Measurements from ENCODE around the gene FOXP4. TPM values are rescaled to one million over a fixed set of nuclear protein-coding genes. Genes with fewer than 3 reads are reported as not detected.
A peak's percentile ranks its signal among the peaks of the same experiment; 100 is the strongest.

FOXP4 gene
- total and polyA plus RNA-seq, 9 donors: 2.3 to 37.4 (median 15.5) TPM

DNA sequence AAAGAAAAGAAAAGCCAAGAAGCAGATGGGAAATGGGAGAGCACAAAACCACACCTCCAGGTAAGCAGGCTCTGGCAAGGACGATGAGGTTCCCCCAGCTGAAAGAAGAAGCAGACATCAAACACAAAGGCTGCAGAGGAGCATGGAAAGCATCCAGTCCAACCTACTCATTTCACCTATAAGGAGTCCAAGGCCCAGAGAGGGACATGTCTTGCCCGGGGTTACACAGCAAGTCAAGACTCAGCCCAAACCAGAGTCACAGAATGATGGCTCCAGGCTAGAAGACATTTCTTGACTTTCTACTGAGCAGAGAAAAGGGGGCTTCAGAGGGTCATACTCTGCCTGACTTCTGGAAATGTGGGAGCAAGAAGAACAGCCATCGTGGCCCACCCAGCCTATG is 45.6 kb upstream of the FOXP4 start:
- intact Hi-C loops (cut with DNase I): no loop called here
- H3K4me3 ChIP-seq: no peak overlapping the region
- no peaks in the 10 kb centered on the region for H3K27me3 ChIP-seq
- peaks cover 7% of the 10 kb centered on the region for H3K4me1 ChIP-seq (ENCODE audit: insufficient read depth)
- WGBS, 3 donors: 61 to 88% (median 63%) methylated on average over 3 of the region's 3 CpGs
- no peaks in the 10 kb centered on the region for H3K36me3 ChIP-seq
- H3K9me3 ChIP-seq: no peaks in the 10 kb centered on the region
- H3K27ac ChIP-seq: no peak overlapping the region
- TF ChIP-seq CTCF (IDR thresholded peaks at IDR 0.05): no peak
- TF ChIP-seq EP300 (IDR thresholded peaks at IDR 0.05): no peak
- TF ChIP-seq POLR2A (IDR thresholded peaks at IDR 0.05): no peak
- no peak for DNase-seq

DNA sequence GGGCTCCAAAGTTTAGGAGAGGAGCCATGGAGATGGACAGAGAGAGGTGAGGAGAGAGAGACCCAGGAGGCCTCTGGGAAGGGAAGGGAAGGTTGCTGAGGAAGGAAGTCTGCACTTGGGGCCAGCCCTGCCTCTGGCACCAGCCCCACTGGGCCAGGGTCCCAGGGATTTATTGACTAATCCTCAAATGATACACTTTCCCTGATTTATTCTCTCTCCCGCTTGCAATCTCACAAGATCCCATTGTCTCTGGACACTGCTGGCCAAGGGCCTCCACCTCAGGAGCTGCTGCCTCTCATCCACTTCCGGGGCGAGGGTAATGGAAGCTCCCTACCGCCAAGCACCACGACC is 43.6 kb upstream of the FOXP4 start:
- no peak for DNase-seq
- Histone ChIP-seq H3K4me1 (ENCODE audit: insufficient read depth) (peaks cover 7% of the 10 kb centered on the region), H3K4me3 (no peak overlapping the region), H3K27me3 (no peaks in the 10 kb centered on the region), H3K36me3 (no peaks in the 10 kb centered on the region), H3K27ac (peak overlapping the region in 1 of 2 donors; percentile 90), H3K9me3 (no peaks in the 10 kb centered on the region)
- intact Hi-C loops (cut with DNase I): no loop called here
- TF ChIP-seq CTCF (IDR thresholded peaks at IDR 0.05) (no peak), EP300 (IDR thresholded peaks at IDR 0.05) (no peak)
- 53 to 62% (median 59%) methylated on average over 5 of the region's 5 CpGs for WGBS, 3 donors

GRCh38 chr6:41502917-41503671 is 43.1 kb upstream of the FOXP4 start:
- intact Hi-C loops (cut with DNase I): no loop called here
- no peaks in the 10 kb centered on the region for H3K27me3 ChIP-seq
- peak overlapping the region in 1 of 2 donors; percentile 90 for H3K27ac ChIP-seq
- no peaks in the 10 kb centered on the region for H3K9me3 ChIP-seq
- H3K4me1 ChIP-seq (ENCODE audit: insufficient read depth): peaks cover 7% of the 10 kb centered on the region
- TF ChIP-seq EP300 (IDR thresholded peaks at IDR 0.05): no peak
- no peak for TF ChIP-seq CTCF (IDR thresholded peaks at IDR 0.05)
- no peak for TF ChIP-seq POLR2A (IDR thresholded peaks at IDR 0.05)
- H3K4me3 ChIP-seq: peak overlapping the region; percentile 42
- no peaks in the 10 kb centered on the region for H3K36me3 ChIP-seq
- peak; percentile 25 to 65 (median 59) for DNase-seq
- 9 to 30% (median 12%) methylated on average over 27 of the region's 27 CpGs for WGBS, 3 donors

DNA sequence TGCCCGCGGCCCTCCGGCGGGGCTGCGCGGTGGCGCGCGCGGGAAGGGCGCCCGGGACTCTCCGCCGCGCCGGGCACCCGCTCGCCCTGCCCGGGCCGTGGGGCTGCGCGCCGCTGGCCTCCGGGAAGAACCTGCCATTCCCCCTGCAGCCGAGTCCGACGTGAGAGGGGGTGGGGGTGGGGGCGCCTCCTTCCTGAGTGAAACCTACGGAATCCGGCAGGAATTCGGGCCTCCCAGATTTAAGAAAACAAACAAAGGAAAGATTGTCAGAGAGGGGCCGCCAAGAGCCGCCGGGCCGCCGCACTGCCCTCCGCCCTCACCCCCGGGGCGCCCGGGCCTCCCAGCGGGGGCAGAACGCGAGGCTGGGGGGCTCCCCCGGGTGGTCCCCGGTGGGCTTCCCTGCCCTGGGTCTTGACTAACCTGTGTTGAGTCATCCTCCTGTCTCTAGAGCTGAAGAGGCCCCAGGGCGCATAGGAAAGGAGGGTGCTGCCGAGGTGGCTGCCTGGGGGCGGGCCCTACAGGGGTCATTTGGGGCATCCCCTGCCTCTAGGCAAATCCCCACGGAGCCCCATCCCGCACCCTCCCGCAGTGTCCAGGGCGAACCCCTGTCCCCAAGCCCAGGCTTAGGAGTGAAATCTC is 42.2 kb upstream of the FOXP4 start:
- intact Hi-C loops (cut with DNase I): no loop called here
- peak; percentile 48 to 72 (median 61) for DNase-seq
- WGBS, 3 donors: 1% methylated on average over 52 of the region's 52 CpGs

More for the DNA sequence above, 42.2 kb upstream of the FOXP4 start:
- H3K4me1 ChIP-seq (ENCODE audit: insufficient read depth): peaks cover 7% of the 10 kb centered on the region
- H3K4me3 ChIP-seq: peak overlapping the region; percentile 42
- no peak for TF ChIP-seq POLR2A (IDR thresholded peaks at IDR 0.05)
- no peak for TF ChIP-seq EP300 (IDR thresholded peaks at IDR 0.05)
- TF ChIP-seq CTCF (IDR thresholded peaks at IDR 0.05): no peak
- H3K36me3 ChIP-seq: no peaks in the 10 kb centered on the region
- H3K9me3 ChIP-seq: no peaks in the 10 kb centered on the region
- H3K27me3 ChIP-seq: no peaks in the 10 kb centered on the region
- peak overlapping the region; percentile 63 to 90 for H3K27ac ChIP-seq
